Esophagus squamous epithelium (tissue), 5 donors: ENCODE measurements around the gene BIRC5. TPM values are rescaled to one million over a fixed set of nuclear protein-coding genes. Genes with fewer than 3 reads are reported as not detected.
"Not testable (repeated sequence)": the region's sequence is repeated elsewhere in the genome, so short reads cannot be mapped to it uniquely, and the experiment has no call there.

Source experiments
- DNase-seq: peaks from one replicate; lab custom pipeline; 2025; lab: John Stamatoyannopoulos, UW
- H3K27ac ChIP-seq, 4 donors: fragments of 200-600 bp; sonication (generic); one replicate each; pipeline ENCODE4 v1.5.1; 2016 to 2019; ENCODE audit warnings: mild to moderate bottlenecking in 1 of 4
- H3K27me3 ChIP-seq, 4 donors: fragments of 200-600 bp; sonication (generic); 1 replicate in 3 of 4; 2 replicates in 1 of 4; pipeline versions ENCODE4 v1.5.1 to v1.6.0; 2017 to 2021; ENCODE audit warnings: antibody characterized with exemption in 1 of 4
- H3K36me3 ChIP-seq, 3 donors: fragments of 200-600 bp; sonication (generic); one replicate each; pipeline ENCODE4 v1.5.1; 2016 to 2019
- H3K4me1 ChIP-seq, 3 donors: fragments of 200-600 bp; sonication (generic); one replicate each; pipeline ENCODE4 v1.5.1; 2017 to 2019
- H3K4me3 ChIP-seq, 4 donors: fragments of 200-600 bp; sonication (generic); 1 replicate in 3 of 4; 2 replicates in 1 of 4; pipeline ENCODE4 v1.5.1; 2016 to 2019; ENCODE audit warnings: mild to moderate bottlenecking in 2 of 4, moderate library complexity in 1 of 4
- H3K9me3 ChIP-seq, 3 donors: fragments of 200-600 bp; sonication (generic); one replicate each; pipeline ENCODE4 v1.5.1; 2016 to 2019
- POLR2A ChIP-seq, 4 donors: fragments of 450-650 bp; IDR thresholded peaks; one replicate each; pipeline ENCODE4 v1.6.1; 2017; ENCODE audit warnings: antibody characterized with exemption in 4 of 4, mild to moderate bottlenecking in 4 of 4, moderate library complexity in 3 of 4
- WGBS, 2 donors: methylation state at CpG; one replicate each; pipeline ENCODE4 v1.1.5; 2018; 5-methylcytosine and 5-hydroxymethylcytosine counted together
- intact Hi-C: fragments of 100-400 bp; cut with DNase I; formaldehyde crosslinking; loops from one replicate; pipeline ENCODE4 v1.15.0; 2022
- total RNA-seq, 4 donors: library from RNA; depleted of rRNA; stranded (reverse); fragments of >200 nt; gene quantifications; one replicate each; pipeline ENCODE4 v1.1.0, GENCODE V29; 2016
- TF ChIP-seq, protein P1 (sequence below), 6 experiments: fragments of 450-650 bp in 4 of 6; fragments of 200-600 bp in 2 of 6; sonication (generic) in 2 of 6; IDR thresholded peaks; one replicate each; pipeline ENCODE4 v1.5.1; 2016 to 2019; ENCODE audit warnings: antibody characterized with exemption in 6 of 6, mild to moderate bottlenecking in 4 of 6, moderate library complexity in 4 of 6
- donor health status: DM: yes; HTN: yes; CAD: no.

The BIRC5 gene
- total RNA-seq, 4 donors from 2014 or later: 6.6 to 33.6 (median 21.0) TPM

DNA sequence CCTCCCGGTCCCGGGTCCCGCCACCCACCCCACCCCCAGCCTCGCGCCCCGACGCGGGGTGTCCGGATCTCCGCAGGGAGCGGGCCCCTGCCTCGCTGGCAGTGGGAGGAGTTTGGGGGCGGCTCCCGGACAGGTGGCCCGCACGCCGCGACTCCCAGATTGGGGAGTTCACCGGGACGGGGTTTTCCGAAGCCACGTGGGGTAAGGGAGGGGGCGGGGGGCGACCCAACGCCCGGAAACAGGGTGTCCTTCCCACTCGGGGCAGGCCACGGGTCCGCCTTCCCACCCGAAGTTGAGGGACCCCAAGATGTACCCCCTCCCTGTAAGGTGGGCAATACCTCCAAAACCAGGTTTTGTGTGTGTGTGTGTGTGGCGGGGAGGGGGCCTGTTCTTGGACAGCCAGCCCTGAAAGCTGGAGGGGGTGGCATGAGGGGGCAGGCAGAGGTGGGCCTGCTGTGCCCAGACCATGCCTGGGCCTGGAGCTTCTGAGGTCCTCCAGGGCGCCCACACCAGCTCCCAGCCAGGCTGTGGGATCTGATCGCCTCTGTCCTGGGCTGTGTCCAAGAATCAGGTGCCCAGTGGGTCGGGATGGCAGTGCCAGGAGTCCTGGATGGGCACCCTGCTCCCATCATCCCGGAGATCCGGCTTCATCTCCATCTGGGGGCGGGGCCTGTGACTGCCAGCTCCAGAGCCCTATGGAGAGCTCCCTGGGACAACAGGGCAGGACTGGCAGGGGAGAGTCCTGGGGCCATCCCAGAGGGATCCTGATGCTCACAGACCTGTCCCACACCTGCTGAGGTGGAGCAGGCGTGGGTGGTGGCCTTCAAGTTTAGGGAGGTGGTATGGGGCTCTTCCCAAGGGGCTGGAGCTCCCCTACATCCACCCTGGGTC is 44.9 kb upstream of the BIRC5 start:
- H3K36me3 ChIP-seq: peaks cover 0 to 33% (median 8%) of the 10 kb centered on the region in 3 donors
- intact Hi-C loops: no loop called here
- 40% methylated on average over 2 of the region's 38 CpGs; no CpG with 5 or more reads in 1 of the 2 donors for WGBS, 2 donors
- peak overlapping the region; percentile 88 to 98 (median 95) for H3K27ac ChIP-seq
- H3K9me3 ChIP-seq: no peaks in the 10 kb centered on the region
- DNase-seq: no peak
- peaks cover 31 to 63% (median 49%) of the 10 kb centered on the region in 3 donors for H3K4me1 ChIP-seq
- H3K4me3 ChIP-seq: peak overlapping the region; percentile 88 to 99 (median 94)
- H3K27me3 ChIP-seq: no peaks in the 10 kb centered on the region
- no peak for TF ChIP-seq POLR2A (IDR thresholded peaks at IDR 0.05)
- TF ChIP-seq, protein P1, sequence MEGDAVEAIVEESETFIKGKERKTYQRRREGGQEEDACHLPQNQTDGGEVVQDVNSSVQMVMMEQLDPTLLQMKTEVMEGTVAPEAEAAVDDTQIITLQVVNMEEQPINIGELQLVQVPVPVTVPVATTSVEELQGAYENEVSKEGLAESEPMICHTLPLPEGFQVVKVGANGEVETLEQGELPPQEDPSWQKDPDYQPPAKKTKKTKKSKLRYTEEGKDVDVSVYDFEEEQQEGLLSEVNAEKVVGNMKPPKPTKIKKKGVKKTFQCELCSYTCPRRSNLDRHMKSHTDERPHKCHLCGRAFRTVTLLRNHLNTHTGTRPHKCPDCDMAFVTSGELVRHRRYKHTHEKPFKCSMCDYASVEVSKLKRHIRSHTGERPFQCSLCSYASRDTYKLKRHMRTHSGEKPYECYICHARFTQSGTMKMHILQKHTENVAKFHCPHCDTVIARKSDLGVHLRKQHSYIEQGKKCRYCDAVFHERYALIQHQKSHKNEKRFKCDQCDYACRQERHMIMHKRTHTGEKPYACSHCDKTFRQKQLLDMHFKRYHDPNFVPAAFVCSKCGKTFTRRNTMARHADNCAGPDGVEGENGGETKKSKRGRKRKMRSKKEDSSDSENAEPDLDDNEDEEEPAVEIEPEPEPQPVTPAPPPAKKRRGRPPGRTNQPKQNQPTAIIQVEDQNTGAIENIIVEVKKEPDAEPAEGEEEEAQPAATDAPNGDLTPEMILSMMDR (IDR thresholded peaks at IDR 0.05): no peak

DNA sequence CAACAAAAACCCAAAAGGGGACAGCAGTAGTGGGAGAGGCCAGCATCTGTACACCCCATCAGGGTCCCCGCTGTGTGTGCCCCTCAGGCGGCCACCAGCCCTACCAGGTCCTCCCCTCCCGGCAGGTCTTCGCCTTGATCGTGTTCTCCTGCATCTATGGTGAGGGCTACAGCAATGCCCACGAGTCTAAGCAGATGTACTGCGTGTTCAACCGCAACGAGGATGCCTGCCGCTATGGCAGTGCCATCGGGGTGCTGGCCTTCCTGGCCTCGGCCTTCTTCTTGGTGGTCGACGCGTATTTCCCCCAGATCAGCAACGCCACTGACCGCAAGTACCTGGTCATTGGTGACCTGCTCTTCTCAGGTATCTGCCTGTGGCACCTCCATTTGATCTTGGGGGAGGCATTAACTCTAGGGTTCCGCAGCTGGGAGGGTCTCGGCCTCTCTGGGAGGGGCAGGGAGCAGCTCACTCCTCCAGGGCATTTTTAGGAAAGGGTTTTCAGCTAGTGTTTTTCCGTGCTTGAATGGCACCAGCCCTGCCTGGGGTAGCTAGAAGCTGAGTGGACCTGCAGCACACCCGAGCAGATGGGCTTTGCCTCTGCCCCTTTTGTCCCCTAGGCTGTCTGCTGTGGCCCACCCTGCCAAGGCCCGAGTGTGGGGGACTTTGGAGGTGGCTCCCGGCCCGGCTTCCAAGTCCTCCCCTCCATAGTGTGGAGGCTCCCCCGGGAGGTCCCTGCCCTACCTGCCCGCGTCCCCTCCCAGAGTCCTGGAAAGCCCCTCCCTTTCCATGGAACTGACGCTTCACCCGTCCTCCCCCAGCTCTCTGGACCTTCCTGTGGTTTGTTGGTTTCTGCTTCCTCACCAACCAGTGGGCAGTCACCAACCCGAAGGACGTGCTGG is 43.1 kb upstream of the BIRC5 start:
- 69 to 81% methylated on average over 11 to 17 of the region's 31 CpGs for WGBS, 2 donors
- H3K4me1 ChIP-seq: peaks cover 46 to 78% (median 67%) of the 10 kb centered on the region in 3 donors
- peak overlapping the region; percentile 66 to 98 (median 88) for H3K27ac ChIP-seq
- intact Hi-C loops: no loop called here
- no peak for TF ChIP-seq POLR2A (IDR thresholded peaks at IDR 0.05)
- TF ChIP-seq, protein P1 (IDR thresholded peaks at IDR 0.05): no peak
- H3K36me3 ChIP-seq: peaks cover 0 to 33% (median 8%) of the 10 kb centered on the region in 3 donors
- no peak overlapping the region for H3K4me3 ChIP-seq
- no peak for DNase-seq
- no peaks in the 10 kb centered on the region for H3K27me3 ChIP-seq
- H3K9me3 ChIP-seq: no peaks in the 10 kb centered on the region

DNA sequence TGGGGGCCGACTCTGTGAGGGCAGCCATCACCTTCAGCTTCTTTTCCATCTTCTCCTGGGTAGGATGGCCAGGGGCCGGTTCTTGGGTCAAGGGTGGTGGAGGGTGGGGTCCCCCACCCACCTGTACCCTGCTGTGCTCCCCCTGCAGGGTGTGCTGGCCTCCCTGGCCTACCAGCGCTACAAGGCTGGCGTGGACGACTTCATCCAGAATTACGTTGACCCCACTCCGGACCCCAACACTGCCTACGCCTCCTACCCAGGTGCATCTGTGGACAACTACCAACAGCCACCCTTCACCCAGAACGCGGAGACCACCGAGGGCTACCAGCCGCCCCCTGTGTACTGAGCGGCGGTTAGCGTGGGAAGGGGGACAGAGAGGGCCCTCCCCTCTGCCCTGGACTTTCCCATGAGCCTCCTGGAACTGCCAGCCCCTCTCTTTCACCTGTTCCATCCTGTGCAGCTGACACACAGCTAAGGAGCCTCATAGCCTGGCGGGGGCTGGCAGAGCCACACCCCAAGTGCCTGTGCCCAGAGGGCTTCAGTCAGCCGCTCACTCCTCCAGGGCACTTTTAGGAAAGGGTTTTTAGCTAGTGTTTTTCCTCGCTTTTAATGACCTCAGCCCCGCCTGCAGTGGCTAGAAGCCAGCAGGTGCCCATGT is 42.3 kb upstream of the BIRC5 start:
- Histone ChIP-seq H3K27ac (peak overlapping the region; percentile 66 to 98 (median 88)), H3K36me3 (peaks cover 0 to 33% (median 8%) of the 10 kb centered on the region in 3 donors), H3K4me3 (peak overlapping the region in 1 of 4 donors; percentile 38), H3K4me1 (peaks cover 53 to 86% (median 75%) of the 10 kb centered on the region in 3 donors)
- 67 to 72% methylated on average over 10 to 13 of the region's 19 CpGs for WGBS, 2 donors
- H3K9me3 ChIP-seq, DNase-seq, intact Hi-C loops, H3K27me3 ChIP-seq: not testable (repeated sequence)

DNA sequence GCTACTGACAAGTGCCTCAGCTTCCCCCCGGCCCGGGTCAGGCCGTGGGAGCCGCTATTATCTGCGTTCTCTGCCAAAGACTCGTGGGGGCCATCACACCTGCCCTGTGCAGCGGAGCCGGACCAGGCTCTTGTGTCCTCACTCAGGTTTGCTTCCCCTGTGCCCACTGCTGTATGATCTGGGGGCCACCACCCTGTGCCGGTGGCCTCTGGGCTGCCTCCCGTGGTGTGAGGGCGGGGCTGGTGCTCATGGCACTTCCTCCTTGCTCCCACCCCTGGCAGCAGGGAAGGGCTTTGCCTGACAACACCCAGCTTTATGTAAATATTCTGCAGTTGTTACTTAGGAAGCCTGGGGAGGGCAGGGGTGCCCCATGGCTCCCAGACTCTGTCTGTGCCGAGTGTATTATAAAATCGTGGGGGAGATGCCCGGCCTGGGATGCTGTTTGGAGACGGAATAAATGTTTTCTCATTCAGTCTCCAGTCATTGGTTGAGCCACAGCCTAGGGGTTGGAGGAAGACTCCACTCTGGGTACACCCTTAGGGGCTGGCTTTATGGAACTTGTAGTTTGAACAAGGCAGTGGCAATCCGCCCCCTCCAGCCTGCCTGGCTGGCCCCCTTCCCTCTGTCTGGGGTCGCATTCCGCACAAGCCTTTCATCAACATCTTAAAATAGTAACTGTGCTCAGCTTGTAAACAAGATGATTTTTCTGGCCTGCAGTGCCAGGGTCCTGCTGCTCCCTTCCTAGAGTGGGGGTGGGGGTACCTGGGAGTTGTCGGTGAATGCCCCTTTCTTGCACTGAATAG is 41.6 kb upstream of the BIRC5 start:
- H3K4me3 ChIP-seq: peak overlapping the region in 1 of 4 donors; percentile 38
- no peaks in the 10 kb centered on the region for H3K9me3 ChIP-seq
- H3K36me3 ChIP-seq: peaks cover 0 to 33% (median 8%) of the 10 kb centered on the region in 3 donors
- H3K27me3 ChIP-seq: no peaks in the 10 kb centered on the region
- H3K4me1 ChIP-seq: peaks cover 56 to 94% (median 80%) of the 10 kb centered on the region in 3 donors
- DNase-seq: no peak
- H3K27ac ChIP-seq: peak overlapping the region; percentile 66 to 98 (median 88)
- intact Hi-C loops: no loop called here
- whole genome bisulfite sequencing, 2 donors: 34 to 40% methylated on average over 4 to 10 of the region's 19 CpGs
- TF ChIP-seq, protein P1 (IDR thresholded peaks at IDR 0.05): no peak
- peak in 1 of 4 donors; percentile 37 for TF ChIP-seq POLR2A (IDR thresholded peaks at IDR 0.05)
